ENCODE data around the gene PARP14. TPM values are rescaled to one million over a fixed set of nuclear protein-coding genes. Genes with fewer than 3 reads are reported as not detected.

Gene PARP14
- total RNA-seq, 1 donor from 2014 or later, result 131 TPM

GRCh38 chr3:122665226-122665786, 15.3 kb upstream of the PARP14 start:
- DNase-seq (no peak), ATAC-seq (no peak)
- H3K27ac ChIP-seq, result no peak overlapping the region
- intact Hi-C loops (cut with DNase I), result no loop called here
- TF ChIP-seq CTCF (IDR thresholded peaks at IDR 0.05), result no peak
- no peaks in the 10 kb centered on the region for H3K4me1 ChIP-seq
- H3K27me3 ChIP-seq, result no peaks in the 10 kb centered on the region
- no peaks in the 10 kb centered on the region for H3K9me3 ChIP-seq
- no peak overlapping the region for H3K4me3 ChIP-seq
- no peaks in the 10 kb centered on the region for H3K36me3 ChIP-seq

DNA sequence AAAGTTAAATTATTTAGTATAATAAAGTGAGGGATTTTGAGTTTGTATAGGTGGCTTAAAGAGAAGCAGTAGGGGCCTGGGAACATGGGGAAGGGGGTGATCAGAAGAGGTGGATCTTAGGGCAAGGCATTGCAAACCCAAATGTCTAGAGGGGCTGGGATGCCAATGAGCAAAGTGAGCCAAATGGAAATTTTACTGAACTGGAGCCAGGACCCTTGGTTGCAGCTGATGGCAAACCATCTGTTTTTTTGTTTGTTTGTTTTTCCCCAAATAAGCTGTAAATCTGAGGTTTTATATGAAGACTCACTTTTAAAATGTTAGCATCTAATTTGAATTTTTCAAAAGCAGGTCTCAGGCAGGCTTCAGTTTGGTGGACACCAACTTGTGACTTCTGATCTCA, 14.8 kb upstream of the PARP14 start:
- Histone ChIP-seq H3K4me3 (no peak overlapping the region), H3K4me1 (no peaks in the 10 kb centered on the region), H3K27me3 (no peaks in the 10 kb centered on the region), H3K36me3 (no peaks in the 10 kb centered on the region), H3K27ac (no peak overlapping the region), H3K9me3 (no peaks in the 10 kb centered on the region)
- ATAC-seq (no peak), DNase-seq (no peak)
- TF ChIP-seq CTCF (IDR thresholded peaks at IDR 0.05), result no peak
- intact Hi-C loops (cut with DNase I), result no loop called here

DNA sequence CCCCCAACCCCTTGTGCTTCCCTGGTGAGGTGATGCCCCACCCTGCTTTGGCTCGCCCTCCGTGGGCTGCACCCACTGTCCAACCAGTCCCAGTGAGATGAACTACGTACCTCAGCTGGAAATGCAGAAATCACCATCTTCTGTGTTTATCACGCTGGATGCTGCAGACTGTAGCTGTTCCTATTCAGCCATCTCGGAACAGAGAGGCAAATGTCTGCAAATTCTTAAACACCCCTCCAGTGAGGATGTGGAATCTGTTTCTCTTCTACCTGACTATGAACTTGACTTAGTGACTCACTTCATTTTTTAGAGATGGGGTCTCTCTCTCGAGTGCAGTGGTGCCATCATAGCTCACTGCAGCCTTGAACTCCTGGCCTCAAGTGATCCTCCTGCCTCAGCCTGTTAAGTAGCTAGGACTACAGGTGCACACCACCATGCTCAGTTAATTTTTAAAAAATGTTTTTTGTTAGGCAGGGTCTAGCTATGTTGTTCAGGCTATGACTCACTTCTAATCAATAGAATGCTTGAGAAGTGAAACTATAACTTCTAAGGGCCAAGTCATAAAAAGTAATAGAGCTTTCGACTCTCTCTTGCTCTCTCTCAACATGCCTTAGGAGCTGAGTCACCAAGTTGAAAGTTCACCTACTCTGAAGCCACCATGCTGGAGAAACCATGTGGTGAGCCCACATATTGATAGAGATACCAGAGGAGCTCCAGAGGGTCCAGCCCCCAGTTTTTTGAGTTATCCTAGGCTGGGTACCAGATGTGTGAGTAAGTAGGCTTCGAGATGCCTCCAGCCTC, 11.5 kb upstream of the PARP14 start:
- intact Hi-C loops (cut with DNase I), result no loop called here
- no peak overlapping the region for H3K27ac ChIP-seq

DNA sequence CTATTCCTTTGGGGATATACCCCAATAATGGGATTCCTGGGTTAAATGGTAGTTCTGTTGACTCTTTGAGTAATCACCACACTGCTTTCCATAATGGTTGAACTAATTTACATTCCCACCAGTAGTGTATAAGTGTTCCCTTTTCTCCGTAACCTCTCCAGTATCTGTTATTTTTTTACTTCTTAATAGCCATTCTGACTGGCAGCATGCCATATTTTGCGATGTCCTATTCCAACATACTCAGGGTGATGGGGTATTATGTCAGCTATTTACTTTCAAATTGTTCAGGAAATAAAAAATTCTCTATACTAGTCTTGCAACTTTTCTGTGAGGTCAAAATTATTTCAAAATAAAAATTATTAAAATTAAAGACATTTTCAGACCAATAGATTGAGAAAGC, 9.1 kb upstream of the PARP14 start:
- ATAC-seq (no peak), DNase-seq (no peak)
- Histone ChIP-seq H3K27ac (no peak overlapping the region), H3K4me3 (no peak overlapping the region), H3K36me3 (no peaks in the 10 kb centered on the region), H3K9me3 (no peaks in the 10 kb centered on the region), H3K4me1 (no peaks in the 10 kb centered on the region), H3K27me3 (no peaks in the 10 kb centered on the region)
- TF ChIP-seq CTCF (IDR thresholded peaks at IDR 0.05), result no peak
- intact Hi-C loops (cut with DNase I), result no loop called here

More for the DNA sequence above, 11.5 kb upstream of the PARP14 start:
- Histone ChIP-seq H3K4me3 (no peak overlapping the region), H3K36me3 (no peaks in the 10 kb centered on the region), H3K27me3 (no peaks in the 10 kb centered on the region), H3K9me3 (no peaks in the 10 kb centered on the region), H3K4me1 (no peaks in the 10 kb centered on the region)
- no peak for ATAC-seq
- DNase-seq, result no peak
- no peak for TF ChIP-seq CTCF (IDR thresholded peaks at IDR 0.05)

DNA sequence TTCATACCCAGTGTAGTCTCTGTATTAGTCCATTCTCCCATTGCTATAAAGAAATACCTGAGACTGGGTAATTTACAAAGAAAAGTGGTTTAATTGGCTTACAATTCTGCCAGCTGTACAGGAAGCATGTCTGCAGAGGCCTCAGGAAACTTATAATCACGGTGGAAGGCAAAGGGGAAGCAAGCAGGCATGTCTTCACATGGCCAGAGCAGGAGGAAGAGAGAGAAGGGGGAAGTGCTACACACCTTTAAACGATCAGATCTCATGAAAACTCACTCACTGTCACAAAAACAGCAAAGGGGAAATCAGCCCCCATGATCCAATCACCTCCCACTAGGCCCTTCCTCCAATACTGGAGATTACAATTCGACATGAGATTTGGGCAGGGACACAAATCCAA, 6.3 kb upstream of the PARP14 start:
- H3K9me3 ChIP-seq, result no peaks in the 10 kb centered on the region
- intact Hi-C loops (cut with DNase I), result no loop called here
- no peak overlapping the region for H3K27ac ChIP-seq
- H3K27me3 ChIP-seq, result no peaks in the 10 kb centered on the region
- TF ChIP-seq CTCF (IDR thresholded peaks at IDR 0.05), result no peak
- no peak for DNase-seq
- H3K36me3 ChIP-seq, result no peaks in the 10 kb centered on the region
- no peak overlapping the region for H3K4me3 ChIP-seq
- ATAC-seq, result no peak
- H3K4me1 ChIP-seq, result peaks cover 10% of the 10 kb centered on the region

Measured in upper lobe of right lung (tissue), 1 donor.